BE2C (cell line): ENCODE data around the gene FARP1.
A peak's percentile ranks its signal among the peaks of the same experiment; 100 is the strongest.

Experiments used
- DNase-seq: peaks from one replicate; pipeline ENCODE4 v3.0.0-alpha.2; 2020
- H3K27me3 ChIP-seq: fragments of 250-450 bp; sonication (Bioruptor Pico); 2 replicates; pipeline ENCODE4 v1.5.1; 2020; ENCODE audit warnings: mild to moderate bottlenecking
- H3K36me3 ChIP-seq: fragments of 250-450 bp; sonication (Bioruptor Pico); 2 replicates; pipeline ENCODE4 v1.5.1; 2020; ENCODE audit warnings: mild to moderate bottlenecking
- H3K4me1 ChIP-seq: fragments of 250-450 bp; sonication (Bioruptor Pico); 2 replicates; pipeline ENCODE4 v1.5.1; 2020
- H3K4me3 ChIP-seq: 2 replicates; pipeline ENCODE4 v1.5.1; 2011; ENCODE audit warnings: low read depth, low read length
- H3K9me3 ChIP-seq: fragments of 250-450 bp; sonication (Bioruptor Pico); 2 replicates; pipeline ENCODE4 v1.5.1; 2020
- CTCF ChIP-seq: IDR thresholded peaks from 2 replicates; pipeline ENCODE4 v1.5.1; 2012; ENCODE audit warnings: mild to moderate bottlenecking, low read depth, low read length

Gene FARP1

GRCh38 chr13:98169331-98169730 lies 26.4 kb downstream of the FARP1 start:
- no peak overlapping the region for H3K4me3 ChIP-seq
- TF ChIP-seq CTCF = no peak
- no peaks in the 10 kb centered on the region for H3K36me3 ChIP-seq

GRCh38 chr13:98171900-98172589 lies 29.2 kb downstream of the FARP1 start:
- Histone ChIP-seq H3K27me3 (no peaks in the 10 kb centered on the region), H3K4me3 (peak overlapping the region; percentile 32), H3K36me3 (no peaks in the 10 kb centered on the region; the same call in 1 of the 2 replicates), H3K9me3 (no peaks in the 10 kb centered on the region), H3K4me1 (peaks cover 24% of the 10 kb centered on the region)
- TF ChIP-seq CTCF = no peak
- DNase-seq = peak; percentile 50

More at GRCh38 chr13:98169331-98169730, 26.4 kb downstream of the FARP1 start:
- Histone ChIP-seq H3K9me3 (no peaks in the 10 kb centered on the region), H3K4me1 (peaks cover 24% of the 10 kb centered on the region), H3K27me3 (no peaks in the 10 kb centered on the region)
- no peak for DNase-seq

DNA sequence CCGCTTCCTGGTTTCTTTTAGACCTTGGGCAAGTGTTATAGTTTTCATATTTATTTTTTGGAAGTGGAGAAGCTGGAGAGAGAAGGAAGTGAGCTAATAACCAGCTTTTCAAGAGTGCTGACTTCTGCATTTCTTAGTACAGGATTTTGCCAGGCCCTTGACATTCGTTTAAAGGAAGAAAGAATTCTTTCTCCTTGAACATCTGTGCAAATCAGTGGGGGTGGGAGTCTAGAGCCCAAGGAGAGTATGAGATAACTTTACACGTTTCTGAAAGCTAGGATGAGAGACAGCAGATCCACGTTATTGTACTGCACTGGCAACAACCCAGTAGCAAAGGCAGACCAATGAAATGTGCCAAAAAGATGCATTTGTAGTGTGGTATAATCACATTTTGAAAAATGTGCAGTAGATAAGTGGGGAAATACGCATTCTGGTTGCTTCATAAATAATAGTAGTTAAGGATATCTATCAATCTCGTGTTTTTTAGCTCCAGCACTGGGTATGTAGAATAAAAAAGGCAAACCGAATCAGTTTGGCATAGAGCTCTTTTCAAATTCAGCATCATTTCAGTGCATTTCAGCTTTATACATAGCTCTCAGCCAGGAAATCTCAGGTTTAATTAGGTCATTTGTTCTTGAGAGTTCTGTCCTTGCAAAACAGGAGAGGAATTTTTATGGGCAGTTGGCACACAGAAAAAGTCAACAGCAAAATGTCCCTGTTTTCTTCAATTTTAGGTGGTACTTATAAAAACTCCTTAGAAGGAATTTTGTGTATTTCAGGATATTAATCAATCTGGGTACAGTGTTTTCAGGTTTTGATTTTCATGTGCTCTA lies 29.9 kb downstream of the FARP1 start:
- TF ChIP-seq CTCF = no peak
- no peaks in the 10 kb centered on the region for H3K27me3 ChIP-seq
- H3K9me3 ChIP-seq = no peaks in the 10 kb centered on the region
- no peak for DNase-seq
- peaks cover 24% of the 10 kb centered on the region for H3K4me1 ChIP-seq
- no peaks in the 10 kb centered on the region; the same call in 1 of the 2 replicates for H3K36me3 ChIP-seq
- peak overlapping the region; percentile 32; the same call in 1 of the 2 replicates for H3K4me3 ChIP-seq

GRCh38 chr13:98173431-98174152 lies 30.7 kb downstream of the FARP1 start:
- TF ChIP-seq CTCF = no peak
- H3K36me3 ChIP-seq = no peaks in the 10 kb centered on the region; the same call in 1 of the 2 replicates
- no peaks in the 10 kb centered on the region for H3K9me3 ChIP-seq
- DNase-seq = no peak
- peaks cover 19% of the 10 kb centered on the region for H3K4me1 ChIP-seq
- no peak overlapping the region for H3K4me3 ChIP-seq
- H3K27me3 ChIP-seq = no peaks in the 10 kb centered on the region

- H3K4me3 ChIP-seq = no peak overlapping the region
- TF ChIP-seq CTCF = no peak
- DNase-seq = no peak
- H3K36me3 ChIP-seq = no peaks in the 10 kb centered on the region; the same call in 1 of the 2 replicates
- peaks cover 19% of the 10 kb centered on the region for H3K4me1 ChIP-seq
- no peaks in the 10 kb centered on the region for H3K27me3 ChIP-seq
- no peaks in the 10 kb centered on the region for H3K9me3 ChIP-seq
Measured at GRCh38 chr13:98174307-98174706, 31.4 kb downstream of the FARP1 start.
